Testis (tissue), 3 donors: ENCODE results near the gene HSPA1B. TPM values are rescaled to one million over a fixed set of nuclear protein-coding genes. Genes with fewer than 3 reads are reported as not detected.

ENCODE experiments used
- DNase-seq: peaks from one replicate; pipeline ENCODE4 v3.0.0-alpha.2; 2019
- H3K27ac ChIP-seq, 2 donors: fragments of 200-600 bp; sonication (generic); one replicate each; pipeline ENCODE4 v1.5.1; 2019
- H3K27me3 ChIP-seq: fragments of 200-600 bp; sonication (generic); one replicate; pipeline ENCODE4 v1.5.1; 2019
- H3K36me3 ChIP-seq: fragments of 200-600 bp; sonication (generic); one replicate; pipeline ENCODE4 v1.5.1; 2017; ENCODE audit warnings: low read depth; ENCODE audit errors: missing control alignments
- H3K4me1 ChIP-seq: fragments of 200-600 bp; sonication (generic); one replicate; pipeline ENCODE4 v1.5.1; 2019
- H3K4me3 ChIP-seq, 2 donors: fragments of 200-600 bp; sonication (generic); one replicate each; pipeline ENCODE4 v1.5.1; 2017 to 2019
- H3K9me3 ChIP-seq: fragments of 200-600 bp; sonication (generic); one replicate; pipeline ENCODE4 v1.5.1; 2017
- CTCF ChIP-seq, 3 experiments: fragments of 450-650 bp in 2 of 3; fragments of 200-600 bp in 1 of 3; sonication (generic) in 1 of 3; IDR thresholded peaks; one replicate each; pipeline ENCODE4 v1.5.1; 2016 to 2019; ENCODE audit warnings: antibody characterized with exemption in 3 of 3, mild to moderate bottlenecking in 2 of 3, moderate library complexity in 1 of 3
- POLR2A ChIP-seq: fragments of 450-650 bp; IDR thresholded peaks from one replicate; pipeline ENCODE4 v1.6.1; 2017; ENCODE audit warnings: antibody characterized with exemption, mild to moderate bottlenecking, moderate library complexity
- WGBS, 2 donors: methylation state at CpG; one replicate each; pipeline ENCODE4 v1.1.5; 2018; 5-methylcytosine and 5-hydroxymethylcytosine counted together
- intact Hi-C: fragments of 100-400 bp; cut with DNase I; formaldehyde crosslinking; loops from one replicate; pipeline ENCODE4 v1.15.1; 2023; ENCODE audit warnings: low total_unique reads
- polyA plus RNA-seq: library from polyadenylated mRNA; stranded (reverse); fragments of 350-450 nt; fragmentation: Illumina TruSeq; extraction: RNeasy Lipid Tissue Mini Kit (QIAGEN cat#74804); gene quantifications from one replicate; pipeline ENCODE4 v1.2.3, GENCODE V29; 2014; ENCODE audit warnings: low read depth, low replicate concordance; ENCODE audit not compliant: insufficient read depth
- total RNA-seq, 2 donors: library from RNA; depleted of rRNA; stranded (reverse); fragments of >200 nt; gene quantifications; one replicate each; pipeline ENCODE4 v1.2.3, GENCODE V29; 2016

Gene HSPA1B
- total and polyA plus RNA-seq, 3 donors from 2014 or later, result 127 to 204 (median 167) TPM

- H3K4me1 ChIP-seq, result no peaks in the 10 kb centered on the region
- no peaks in the 10 kb centered on the region for H3K36me3 ChIP-seq
- 74 to 92% methylated on average over 4 to 5 of the region's 5 CpGs for WGBS, 2 donors
- no peak for DNase-seq
- TF ChIP-seq CTCF (IDR thresholded peaks at IDR 0.05) (no peak), POLR2A (no peak)
- no peaks in the 10 kb centered on the region for H3K9me3 ChIP-seq
- no peaks in the 10 kb centered on the region for H3K27me3 ChIP-seq
- intact Hi-C loops, result no loop called here
- H3K4me3 ChIP-seq, result no peak overlapping the region
- no peak overlapping the region for H3K27ac ChIP-seq
Observed at GRCh38 chr6:31874836-31875572, 47.5 kb downstream of the HSPA1B start.

GRCh38 chr6:31875877-31876276, 48.3 kb downstream of the HSPA1B start:
- H3K4me1 ChIP-seq, result no peaks in the 10 kb centered on the region
- no peak overlapping the region for H3K27ac ChIP-seq
- WGBS, 2 donors, result 81 to 83% methylated on average over 5 of the region's 5 CpGs
- H3K9me3 ChIP-seq, result no peaks in the 10 kb centered on the region
- intact Hi-C loops, result no loop called here
- H3K4me3 ChIP-seq, result no peak overlapping the region
- no peaks in the 10 kb centered on the region for H3K36me3 ChIP-seq
- no peak for DNase-seq
- TF ChIP-seq POLR2A (no peak), CTCF (IDR thresholded peaks at IDR 0.05) (no peak)
- H3K27me3 ChIP-seq, result no peaks in the 10 kb centered on the region

GRCh38 chr6:31876357-31876756, 48.8 kb downstream of the HSPA1B start:
- Histone ChIP-seq H3K27ac (no peak overlapping the region), H3K36me3 (no peaks in the 10 kb centered on the region), H3K4me3 (no peak overlapping the region), H3K4me1 (no peaks in the 10 kb centered on the region), H3K27me3 (no peaks in the 10 kb centered on the region), H3K9me3 (no peaks in the 10 kb centered on the region)
- intact Hi-C loops, result no loop called here
- 87 to 94% methylated on average over 7 of the region's 7 CpGs for WGBS, 2 donors
- TF ChIP-seq CTCF (IDR thresholded peaks at IDR 0.05) (no peak), POLR2A (no peak)
- DNase-seq, result no peak

DNA sequence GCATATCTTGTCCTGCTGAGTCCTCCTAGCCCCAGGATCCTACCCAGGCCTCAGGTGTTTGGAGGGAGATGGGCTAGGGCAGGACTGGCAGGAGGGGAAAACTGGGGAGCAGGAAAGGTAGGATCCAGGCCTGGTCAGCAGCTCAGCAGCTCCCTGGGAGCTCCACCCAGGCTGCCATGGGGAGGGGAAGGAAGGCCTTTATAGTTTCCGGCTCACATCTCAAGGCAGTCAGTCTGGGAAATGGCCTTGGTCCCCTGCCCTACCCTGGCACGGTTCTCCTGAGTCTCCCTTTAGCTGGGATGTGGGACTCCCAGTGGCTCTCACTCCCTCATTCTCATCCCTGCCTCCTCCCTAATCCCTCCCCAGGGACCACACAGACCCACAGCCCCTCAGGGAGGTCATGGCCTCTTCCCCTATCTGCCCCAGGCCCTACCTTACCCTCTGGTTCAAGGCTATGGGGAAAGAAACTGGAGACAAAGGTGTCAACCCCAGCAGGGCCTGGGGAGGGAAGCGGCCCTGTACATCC, 49.6 kb downstream of the HSPA1B start:
- peak; percentile 36 for DNase-seq
- H3K4me3 ChIP-seq, result no peak overlapping the region
- H3K27ac ChIP-seq, result no peak overlapping the region
- no peaks in the 10 kb centered on the region for H3K27me3 ChIP-seq
- TF ChIP-seq CTCF (IDR thresholded peaks at IDR 0.05) (no peak), POLR2A (no peak)
- no peaks in the 10 kb centered on the region for H3K4me1 ChIP-seq
- H3K9me3 ChIP-seq, result no peaks in the 10 kb centered on the region
- no peaks in the 10 kb centered on the region for H3K36me3 ChIP-seq
- intact Hi-C loops, result no loop called here
- 40% methylated on average over 3 of the region's 3 CpGs; no CpG with 5 or more reads in 1 of the 2 donors for WGBS, 2 donors

DNA sequence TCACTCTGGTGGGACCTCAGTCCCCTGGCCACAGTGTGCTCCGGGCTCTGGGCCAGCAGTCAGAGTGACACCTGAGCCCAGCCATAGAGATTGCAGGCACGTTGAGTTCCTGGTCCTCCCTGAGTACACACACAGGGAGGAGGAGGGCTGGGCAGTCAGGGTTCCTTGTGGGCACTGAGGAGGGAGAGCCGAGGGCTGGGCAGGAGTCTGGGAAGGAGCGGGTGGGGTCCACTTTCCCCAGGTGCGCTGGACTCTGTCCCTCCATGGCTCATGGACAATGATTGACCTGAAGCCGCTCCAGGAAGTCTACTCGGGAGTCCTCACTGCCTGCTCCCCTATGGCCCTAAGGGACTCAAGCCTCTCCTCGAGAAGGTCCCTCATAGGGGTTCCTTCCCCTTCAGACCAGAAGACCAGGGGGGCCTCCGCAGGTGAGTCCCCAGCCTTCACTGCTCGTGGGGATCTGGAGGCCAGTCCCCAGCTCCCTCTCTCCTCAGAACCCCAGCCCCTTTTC, 50.2 kb downstream of the HSPA1B start:
- H3K27me3 ChIP-seq, result no peaks in the 10 kb centered on the region
- no peaks in the 10 kb centered on the region for H3K36me3 ChIP-seq
- no peaks in the 10 kb centered on the region for H3K4me1 ChIP-seq
- H3K27ac ChIP-seq, result no peak overlapping the region
- DNase-seq, result no peak
- TF ChIP-seq CTCF (IDR thresholded peaks at IDR 0.05) (no peak), POLR2A (no peak)
- H3K4me3 ChIP-seq, result no peak overlapping the region
- 75 to 80% methylated on average over 6 to 10 of the region's 10 CpGs for WGBS, 2 donors
- intact Hi-C loops, result no loop called here
- H3K9me3 ChIP-seq, result no peaks in the 10 kb centered on the region
